ENCODE results near the gene INO80B. TPM values are rescaled to one million over a fixed set of nuclear protein-coding genes. Genes with fewer than 3 reads are reported as not detected.

The INO80B gene
- total and polyA plus RNA-seq, 9 of the 15 experiments (the other 6 are each of a cell fraction or from before 2014, with no cell fraction given) = 0.41 to 22.6 (median 9.0) TPM

GRCh38 chr2:74440378-74441169, 14.3 kb upstream of the INO80B start (continued):
- TF ChIP-seq CTCF (IDR thresholded peaks at IDR 0.05 in 2 of 3, conservative IDR thresholded peaks at IDR 0.05 in 1 of 3; ENCODE audit: insufficient read depth in 2 of 3, low read depth in 1 of 3, low read length in 3 of 3) (peak; percentile 37 to 51 (median 42); a peak in 4 of 6 replicates), TEAD4 (IDR thresholded peaks at IDR 0.05; ENCODE audit: low read length) (no peak; the same call in 1 of the 2 replicates), TEAD4 (CRISPR knock-in tag; IDR thresholded peaks at IDR 0.05; ENCODE audit: borderline replicate concordance) (no peak), NR1H2 (CRISPR knock-in tag; IDR thresholded peaks at IDR 0.05) (no peak), SREBF1 (IDR thresholded peaks at IDR 0.05; ENCODE audit: borderline replicate concordance, low read depth, low read length) (no peak), MEIS2 (IDR thresholded peaks at IDR 0.05; ENCODE audit: partially characterized antibody) (peak; percentile 6), ATF4 (CRISPR knock-in tag; IDR thresholded peaks at IDR 0.05) (no peak), NR4A1 (CRISPR knock-in tag; IDR thresholded peaks at IDR 0.05) (no peak), NR4A1 (tag; IDR thresholded peaks at IDR 0.05) (no peak), TCF15 (CRISPR knock-in tag; IDR thresholded peaks at IDR 0.05) (no peak), HNRNPL (IDR thresholded peaks at IDR 0.05; ENCODE audit: low read depth, low read length) (no peak), SAFB (IDR thresholded peaks at IDR 0.05; ENCODE audit: borderline replicate concordance, low read depth, low read length) (peak; percentile 90), POLR3A (IDR thresholded peaks at IDR 0.05; ENCODE audit: borderline replicate concordance, extremely low read depth, insufficient read depth, insufficient read length) (no peak), HCFC1 (IDR thresholded peaks at IDR 0.05; ENCODE audit: low read depth, low read length) (no peak), NCOR1 (IDR thresholded peaks at IDR 0.05) (no peak; the same call in 1 of the 2 replicates), THRB (CRISPR knock-in tag; conservative IDR thresholded peaks at IDR 0.05) (no peak), BRD4 (IDR thresholded peaks at IDR 0.05) (no peak), GMEB1 (CRISPR knock-in tag; IDR thresholded peaks at IDR 0.05) (no peak)

Data from K562 (cell line).